ENCODE measurements around the gene OBSCN.

Gene OBSCN

GRCh38 chr1:228181645-228182034, 26.2 kb upstream of the OBSCN start:
- peaks cover 5% of the 10 kb centered on the region for H3K4me1 ChIP-seq (ENCODE audit: insufficient read depth, low read length, poor library complexity, severe bottlenecking)
- H3K9me2 ChIP-seq (replicated peaks; ENCODE audit: low read depth, low read length), result no peaks in the 10 kb centered on the region
- H4K20me1 ChIP-seq (ENCODE audit: insufficient read depth, low read length, poor library complexity, severe bottlenecking), result no peaks in the 10 kb centered on the region
- H3K9me3 ChIP-seq (ENCODE audit: insufficient read depth, low read depth, low read length), result no peaks in the 10 kb centered on the region
- no peak overlapping the region for H3K9ac ChIP-seq (ENCODE audit: low read depth, low read length, poor library complexity, severe bottlenecking)
- no peaks in the 10 kb centered on the region for H3K27me3 ChIP-seq (ENCODE audit: insufficient read depth, low read length, poor library complexity, severe bottlenecking)
- H3K4me3 ChIP-seq (ENCODE audit: low read length, poor library complexity, severe bottlenecking), result no peak overlapping the region
- no peaks in the 10 kb centered on the region for H3F3A ChIP-seq (ENCODE audit: low read depth)
- H3K79me2 ChIP-seq (ENCODE audit: insufficient read depth, low read length), result no peaks in the 10 kb centered on the region
- H3K4me2 ChIP-seq (ENCODE audit: low read depth, low read length, poor library complexity, severe bottlenecking), result no peak overlapping the region
- H3K36me3 ChIP-seq (ENCODE audit: insufficient read depth, low read length), result no peaks in the 10 kb centered on the region; the same call in 1 of the 2 replicates
- no peak for TF ChIP-seq EZH2phosphoT487 (IDR thresholded peaks at IDR 0.05; ENCODE audit: borderline replicate concordance)
- TF ChIP-seq, protein P1, sequence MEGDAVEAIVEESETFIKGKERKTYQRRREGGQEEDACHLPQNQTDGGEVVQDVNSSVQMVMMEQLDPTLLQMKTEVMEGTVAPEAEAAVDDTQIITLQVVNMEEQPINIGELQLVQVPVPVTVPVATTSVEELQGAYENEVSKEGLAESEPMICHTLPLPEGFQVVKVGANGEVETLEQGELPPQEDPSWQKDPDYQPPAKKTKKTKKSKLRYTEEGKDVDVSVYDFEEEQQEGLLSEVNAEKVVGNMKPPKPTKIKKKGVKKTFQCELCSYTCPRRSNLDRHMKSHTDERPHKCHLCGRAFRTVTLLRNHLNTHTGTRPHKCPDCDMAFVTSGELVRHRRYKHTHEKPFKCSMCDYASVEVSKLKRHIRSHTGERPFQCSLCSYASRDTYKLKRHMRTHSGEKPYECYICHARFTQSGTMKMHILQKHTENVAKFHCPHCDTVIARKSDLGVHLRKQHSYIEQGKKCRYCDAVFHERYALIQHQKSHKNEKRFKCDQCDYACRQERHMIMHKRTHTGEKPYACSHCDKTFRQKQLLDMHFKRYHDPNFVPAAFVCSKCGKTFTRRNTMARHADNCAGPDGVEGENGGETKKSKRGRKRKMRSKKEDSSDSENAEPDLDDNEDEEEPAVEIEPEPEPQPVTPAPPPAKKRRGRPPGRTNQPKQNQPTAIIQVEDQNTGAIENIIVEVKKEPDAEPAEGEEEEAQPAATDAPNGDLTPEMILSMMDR (conservative IDR thresholded peaks at IDR 0.05; ENCODE audit: low read length), result no peak
- no peak overlapping the region for H2AFZ ChIP-seq (ENCODE audit: low read length)

GRCh38 chr1:228182296-228183030, 25.4 kb upstream of the OBSCN start:
- H2AFZ ChIP-seq (ENCODE audit: low read length), result no peak overlapping the region
- no peak overlapping the region for H3K9ac ChIP-seq (ENCODE audit: low read depth, low read length, poor library complexity, severe bottlenecking)
- no peak overlapping the region for H3K4me3 ChIP-seq (ENCODE audit: low read length, poor library complexity, severe bottlenecking)

DNA sequence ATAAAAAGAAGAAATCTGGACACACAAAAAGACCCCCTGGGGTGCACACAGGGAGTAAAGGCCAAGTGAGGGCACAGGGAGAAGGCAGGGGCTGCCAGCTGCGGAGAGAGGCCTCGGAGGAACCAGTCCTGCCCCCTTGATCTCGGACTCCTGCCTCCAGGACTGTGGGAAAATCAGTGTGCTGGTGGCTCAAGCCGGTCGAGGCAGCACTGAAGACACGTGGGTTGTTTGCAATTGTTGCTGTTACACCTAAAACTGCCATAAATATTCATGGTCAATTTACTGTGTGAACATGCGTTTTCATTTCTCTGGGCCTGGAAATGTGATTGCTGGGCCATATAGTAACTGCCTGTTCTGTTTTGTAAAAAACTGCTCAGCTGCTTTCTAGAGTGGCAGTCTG, 23.7 kb upstream of the OBSCN start:
- Histone ChIP-seq H3K4me2 (ENCODE audit: low read depth, low read length, poor library complexity, severe bottlenecking) (no peak overlapping the region), H3K9ac (ENCODE audit: low read depth, low read length, poor library complexity, severe bottlenecking) (no peak overlapping the region), H3K9me3 (ENCODE audit: insufficient read depth, low read depth, low read length) (no peaks in the 10 kb centered on the region), H3K36me3 (ENCODE audit: insufficient read depth, low read length) (no peaks in the 10 kb centered on the region), H3K27me3 (ENCODE audit: insufficient read depth, low read length, poor library complexity, severe bottlenecking) (no peaks in the 10 kb centered on the region), H4K20me1 (ENCODE audit: insufficient read depth, low read length, poor library complexity, severe bottlenecking) (no peaks in the 10 kb centered on the region), H3K4me1 (ENCODE audit: insufficient read depth, low read length, poor library complexity, severe bottlenecking) (peaks cover 5% of the 10 kb centered on the region), H3K79me2 (ENCODE audit: insufficient read depth, low read length) (no peaks in the 10 kb centered on the region), H3F3A (ENCODE audit: low read depth) (no peaks in the 10 kb centered on the region), H3K4me3 (ENCODE audit: low read length, poor library complexity, severe bottlenecking) (no peak overlapping the region), H3K9me2 (replicated peaks; ENCODE audit: low read depth, low read length) (no peaks in the 10 kb centered on the region), H2AFZ (ENCODE audit: low read length) (no peak overlapping the region)
- TF ChIP-seq EZH2phosphoT487 (IDR thresholded peaks at IDR 0.05; ENCODE audit: borderline replicate concordance), result no peak
- TF ChIP-seq, protein P1 (conservative IDR thresholded peaks at IDR 0.05; ENCODE audit: low read length), result no peak

More at GRCh38 chr1:228182296-228183030, 25.4 kb upstream of the OBSCN start:
- no peaks in the 10 kb centered on the region for H3K36me3 ChIP-seq (ENCODE audit: insufficient read depth, low read length)
- no peaks in the 10 kb centered on the region for H3K79me2 ChIP-seq (ENCODE audit: insufficient read depth, low read length)
- no peak for TF ChIP-seq EZH2phosphoT487 (IDR thresholded peaks at IDR 0.05; ENCODE audit: borderline replicate concordance)
- TF ChIP-seq, protein P1 (conservative IDR thresholded peaks at IDR 0.05; ENCODE audit: low read length), result no peak
- no peaks in the 10 kb centered on the region for H3K9me2 ChIP-seq (replicated peaks; ENCODE audit: low read depth, low read length)
- H4K20me1 ChIP-seq (ENCODE audit: insufficient read depth, low read length, poor library complexity, severe bottlenecking), result no peaks in the 10 kb centered on the region
- no peaks in the 10 kb centered on the region for H3K9me3 ChIP-seq (ENCODE audit: insufficient read depth, low read depth, low read length)
- H3K4me2 ChIP-seq (ENCODE audit: low read depth, low read length, poor library complexity, severe bottlenecking), result no peak overlapping the region
- H3K27me3 ChIP-seq (ENCODE audit: insufficient read depth, low read length, poor library complexity, severe bottlenecking), result no peaks in the 10 kb centered on the region
- peaks cover 5% of the 10 kb centered on the region for H3K4me1 ChIP-seq (ENCODE audit: insufficient read depth, low read length, poor library complexity, severe bottlenecking)
- H3F3A ChIP-seq (ENCODE audit: low read depth), result no peaks in the 10 kb centered on the region
